Non-pigmented ciliary epithelial cell (primary cell): ENCODE data around the gene KRT76.

Experiments used
- DNase-seq: peaks from one replicate; pipeline ENCODE4 v3.0.0-alpha.2; 2010; ENCODE audit warnings: low read depth

KRT76 gene

GRCh38 chr12:52813203-52813819 is 36.2 kb upstream of the KRT76 start:
- DNase-seq, result no peak

GRCh38 chr12:52812749-52813148 is 35.6 kb upstream of the KRT76 start:
- no peak for DNase-seq

GRCh38 chr12:52812073-52812400 is 34.9 kb upstream of the KRT76 start:
- DNase-seq, result no peak

GRCh38 chr12:52811191-52812072 is 34.3 kb upstream of the KRT76 start:
- DNase-seq, result no peak

- DNase-seq, result no peak
Measured at GRCh38 chr12:52810554-52810953, 33.4 kb upstream of the KRT76 start.

DNA sequence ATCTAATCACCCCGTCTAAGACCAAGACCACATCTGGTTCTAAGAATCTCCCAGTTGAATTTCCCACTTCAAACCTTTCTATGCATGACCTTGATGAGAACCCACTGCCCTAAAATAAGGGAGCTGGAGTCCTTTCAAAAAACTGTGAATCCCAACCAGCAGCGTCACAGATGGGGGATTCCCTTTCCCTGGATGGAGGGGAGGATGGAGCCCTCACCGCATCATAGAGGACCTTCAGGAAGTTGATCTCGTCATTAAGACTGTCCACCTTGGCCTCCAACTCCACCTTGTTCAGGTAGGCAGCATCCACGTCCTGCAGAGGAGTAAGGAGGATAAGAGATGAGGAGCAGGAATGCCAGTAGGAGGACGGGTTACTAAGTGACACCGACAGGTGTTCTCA is 32.0 kb upstream of the KRT76 start:
- no peak for DNase-seq

- no peak for DNase-seq
Measured at GRCh38 chr12:52808573-52809160, 31.5 kb upstream of the KRT76 start.

DNA sequence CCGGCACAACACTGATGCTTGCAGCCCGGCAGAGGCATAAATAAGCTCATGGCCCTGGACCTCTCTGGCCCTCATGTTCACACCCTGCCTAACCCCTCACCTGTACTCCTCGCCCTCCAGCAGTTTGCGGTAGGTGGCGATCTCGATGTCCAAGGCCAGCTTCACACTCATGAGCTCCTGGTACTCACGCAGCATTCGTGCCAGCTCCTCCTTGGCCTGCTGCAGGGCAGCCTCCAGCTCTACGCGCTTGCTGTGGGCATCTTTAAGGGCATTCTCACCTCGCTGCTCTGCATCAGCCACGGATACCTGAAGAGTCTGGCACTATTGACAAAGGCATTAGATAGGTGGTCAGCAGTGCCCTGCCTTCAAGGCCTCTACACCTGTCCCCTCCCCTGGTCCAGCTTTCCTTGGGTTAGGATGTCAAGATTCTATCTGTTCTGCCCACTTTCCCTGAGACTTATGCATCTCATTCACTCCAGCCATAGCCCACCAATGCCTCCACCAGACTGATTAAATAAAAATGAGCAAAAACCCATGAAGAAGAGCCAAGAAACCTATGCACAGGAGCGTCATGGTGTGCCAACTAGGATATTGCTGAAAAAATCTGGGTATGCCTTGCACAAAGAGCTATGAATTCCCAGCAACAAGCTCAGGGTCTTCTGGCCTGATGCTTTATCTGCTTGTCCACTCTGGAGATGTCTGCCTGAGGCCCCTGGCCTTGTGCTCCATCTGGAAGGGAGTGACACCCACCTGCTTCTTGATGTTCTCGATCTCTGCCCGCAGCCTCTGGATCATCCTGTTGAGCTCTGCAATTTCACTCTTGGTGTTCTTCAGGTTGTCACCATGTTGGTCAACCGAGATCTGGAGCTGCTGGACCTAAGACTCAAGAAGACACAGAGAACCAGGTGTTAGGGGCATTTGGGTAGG is 30.7 kb upstream of the KRT76 start:
- DNase-seq, result no peak

DNA sequence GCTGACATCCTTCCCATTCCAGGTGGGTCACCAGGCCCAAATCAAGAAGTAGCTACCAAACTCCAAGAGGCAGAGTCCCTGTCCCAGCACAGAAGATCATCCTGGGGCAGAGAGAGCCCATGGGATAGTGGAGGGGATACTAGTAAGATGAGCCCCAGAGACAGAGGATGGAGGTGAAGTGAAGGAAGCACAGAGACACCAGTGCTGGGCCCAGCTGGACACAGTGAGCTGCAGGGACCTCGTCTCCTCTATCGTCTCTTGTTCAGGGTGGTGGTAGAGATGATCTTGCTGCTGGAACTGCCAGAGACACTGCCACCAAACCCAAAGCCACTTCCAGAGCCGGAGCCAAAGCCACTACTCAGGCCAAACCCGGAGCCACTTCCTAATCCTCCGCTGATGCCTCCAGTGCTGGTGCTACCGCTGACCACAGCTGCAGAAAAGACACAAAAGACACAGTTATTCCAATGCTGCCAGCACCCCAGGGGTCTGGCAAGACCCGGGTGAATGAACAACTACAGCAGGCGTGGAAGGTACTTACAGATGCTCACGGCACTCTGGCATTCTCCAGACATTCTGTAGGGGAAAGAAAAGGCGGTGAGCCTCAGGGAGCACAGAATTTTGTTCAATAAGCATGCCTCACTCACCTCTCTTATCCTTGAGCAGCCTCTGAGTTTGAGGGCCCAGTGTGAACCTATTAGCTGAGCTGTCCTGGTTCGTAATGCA is 29.8 kb upstream of the KRT76 start:
- DNase-seq, result no peak

GRCh38 chr12:52806169-52806811 is 29.1 kb upstream of the KRT76 start:
- no peak for DNase-seq

DNA sequence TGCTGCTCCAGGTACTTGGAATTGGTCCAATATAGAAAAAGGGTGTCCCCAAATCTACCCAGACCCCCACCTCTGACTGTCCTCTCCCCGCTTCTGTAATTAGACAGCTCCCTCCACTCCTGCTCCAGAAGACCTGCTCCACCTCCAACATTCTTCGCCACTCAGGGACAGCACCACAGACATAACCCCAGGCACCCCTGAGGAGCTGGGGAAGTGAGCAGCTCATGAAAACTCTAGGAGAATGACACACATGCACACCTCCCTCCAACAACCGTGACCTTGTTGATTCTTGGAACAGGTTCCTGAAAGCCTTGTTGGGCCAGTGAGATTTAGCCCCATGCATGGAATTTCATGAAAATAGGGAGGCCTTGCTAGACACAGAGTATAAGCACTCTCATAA is 28.6 kb upstream of the KRT76 start:
- DNase-seq, result no peak

- no peak for DNase-seq
Measured at GRCh38 chr12:52805000-52805399, 27.9 kb upstream of the KRT76 start.

- DNase-seq, result no peak
Measured at GRCh38 chr12:52802442-52802841, 25.3 kb upstream of the KRT76 start.

GRCh38 chr12:52801773-52802172 is 24.6 kb upstream of the KRT76 start:
- DNase-seq, result no peak

DNA sequence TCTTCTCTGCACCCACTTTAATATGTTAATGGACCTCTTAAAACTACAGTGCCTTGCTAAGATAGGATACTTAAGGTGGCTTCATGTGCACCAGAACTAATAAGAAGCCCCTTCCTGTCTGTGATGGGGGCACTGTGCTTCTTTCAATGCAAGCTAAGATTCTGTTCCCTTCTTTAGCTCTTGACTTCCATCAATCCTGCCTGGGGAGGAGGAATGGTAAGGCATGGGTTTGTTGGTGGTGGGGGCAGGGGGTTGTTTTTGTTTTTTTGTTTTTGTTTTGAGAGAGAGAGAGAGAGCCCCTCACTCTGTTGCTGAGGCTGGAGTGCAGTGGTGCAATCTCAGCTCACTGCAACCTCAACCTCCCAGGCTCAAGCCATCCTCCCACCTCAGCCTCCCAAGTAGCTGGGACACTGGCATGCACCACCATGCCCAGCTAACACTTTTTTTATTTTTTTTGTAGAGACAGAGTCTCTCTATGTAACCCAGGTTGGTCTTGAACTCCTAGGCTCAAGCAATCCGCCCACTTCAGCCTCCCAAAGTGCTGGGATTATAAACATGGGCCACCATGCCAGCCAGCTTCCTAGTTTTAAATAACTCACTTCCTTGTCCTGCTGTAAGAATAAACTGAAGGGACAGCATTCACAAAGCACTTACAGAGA is 23.2 kb upstream of the KRT76 start:
- no peak for DNase-seq

DNA sequence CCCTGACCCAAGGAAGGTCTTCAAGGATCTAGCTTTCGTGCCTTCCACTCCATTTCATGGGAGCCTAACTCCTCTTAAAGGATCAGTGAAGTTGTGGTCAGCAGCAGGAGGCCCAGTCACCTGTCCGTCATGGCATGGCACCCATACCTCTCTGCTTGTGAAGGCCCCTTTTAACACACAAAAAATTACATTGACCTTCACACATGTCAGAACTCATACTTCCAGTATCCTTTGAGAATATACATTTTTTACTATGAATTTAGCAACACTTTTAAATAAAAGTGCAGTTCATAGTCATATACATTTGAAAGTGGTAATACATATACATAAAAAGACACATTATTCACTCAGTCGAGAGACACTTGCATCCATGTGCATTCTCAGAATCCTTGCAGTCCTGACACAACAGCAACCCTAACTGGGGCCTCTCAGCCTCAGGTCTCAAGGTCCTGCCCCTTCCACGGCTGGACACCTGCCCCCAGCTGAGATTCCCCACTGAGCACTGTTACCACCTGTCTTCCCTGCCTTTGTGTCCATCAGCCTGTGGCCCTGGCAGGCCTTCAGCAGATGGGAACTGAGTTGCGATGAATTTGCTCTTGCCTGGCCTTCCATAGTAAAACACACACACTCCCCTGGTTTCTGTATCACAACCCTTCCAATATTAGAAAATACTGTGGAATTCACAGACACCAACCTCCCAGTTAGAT is 22.5 kb upstream of the KRT76 start:
- no peak for DNase-seq

GRCh38 chr12:52798671-52799504 is 21.7 kb upstream of the KRT76 start:
- DNase-seq, result no peak

- DNase-seq, result no peak
Measured at GRCh38 chr12:52798003-52798670, 21.0 kb upstream of the KRT76 start.

GRCh38 chr12:52797529-52797894 is 20.4 kb upstream of the KRT76 start:
- no peak for DNase-seq
